ENCODE data around the gene MAP1B. TPM values are rescaled to one million over a fixed set of nuclear protein-coding genes. Genes with fewer than 3 reads are reported as not detected.
"Not testable (repeated sequence)": the region's sequence is repeated elsewhere in the genome, so short reads cannot be mapped to it uniquely, and the experiment has no call there.

Gene MAP1B
- total RNA-seq, 3 donors from 2014 or later: 258 to 2,233 (median 271) TPM

DNA sequence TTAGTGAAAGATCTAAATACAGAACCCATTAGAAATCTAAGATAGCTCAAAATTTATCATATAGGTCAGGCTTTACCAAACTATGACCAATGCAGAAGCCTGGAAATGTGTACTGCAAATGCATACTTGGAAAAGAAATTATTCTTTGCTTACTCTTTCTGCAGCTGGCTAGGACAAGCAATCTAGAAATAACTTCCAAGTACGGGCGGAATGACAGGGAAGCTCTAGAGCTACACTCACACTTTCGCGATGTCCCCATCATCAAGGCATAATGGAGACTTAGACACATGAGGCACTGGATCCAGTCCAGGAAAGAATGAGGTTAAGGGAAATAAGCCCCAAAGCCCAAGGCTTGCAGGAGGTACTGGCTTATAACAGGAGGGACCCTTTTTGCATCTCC lies 22.4 kb upstream of the MAP1B start:
- Histone ChIP-seq H3K4me3 (no peak overlapping the region), H3K4me1 (no peaks in the 10 kb centered on the region), H3K27ac (no peak overlapping the region), H3K9me3 (no peaks in the 10 kb centered on the region), H3K36me3 (no peaks in the 10 kb centered on the region), H3K27me3 (no peaks in the 10 kb centered on the region)
- intact Hi-C loops (cut with DNase I; ENCODE audit: low total_unique reads): no loop called here
- TF ChIP-seq POLR2A (IDR thresholded peaks at IDR 0.05) (no peak), POLR2AphosphoS5 (IDR thresholded peaks at IDR 0.05) (no peak)
- TF ChIP-seq, protein P1, sequence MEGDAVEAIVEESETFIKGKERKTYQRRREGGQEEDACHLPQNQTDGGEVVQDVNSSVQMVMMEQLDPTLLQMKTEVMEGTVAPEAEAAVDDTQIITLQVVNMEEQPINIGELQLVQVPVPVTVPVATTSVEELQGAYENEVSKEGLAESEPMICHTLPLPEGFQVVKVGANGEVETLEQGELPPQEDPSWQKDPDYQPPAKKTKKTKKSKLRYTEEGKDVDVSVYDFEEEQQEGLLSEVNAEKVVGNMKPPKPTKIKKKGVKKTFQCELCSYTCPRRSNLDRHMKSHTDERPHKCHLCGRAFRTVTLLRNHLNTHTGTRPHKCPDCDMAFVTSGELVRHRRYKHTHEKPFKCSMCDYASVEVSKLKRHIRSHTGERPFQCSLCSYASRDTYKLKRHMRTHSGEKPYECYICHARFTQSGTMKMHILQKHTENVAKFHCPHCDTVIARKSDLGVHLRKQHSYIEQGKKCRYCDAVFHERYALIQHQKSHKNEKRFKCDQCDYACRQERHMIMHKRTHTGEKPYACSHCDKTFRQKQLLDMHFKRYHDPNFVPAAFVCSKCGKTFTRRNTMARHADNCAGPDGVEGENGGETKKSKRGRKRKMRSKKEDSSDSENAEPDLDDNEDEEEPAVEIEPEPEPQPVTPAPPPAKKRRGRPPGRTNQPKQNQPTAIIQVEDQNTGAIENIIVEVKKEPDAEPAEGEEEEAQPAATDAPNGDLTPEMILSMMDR (IDR thresholded peaks at IDR 0.05): no peak
- no peak for DNase-seq (ENCODE audit: low spot score in 2 of 2)

DNA sequence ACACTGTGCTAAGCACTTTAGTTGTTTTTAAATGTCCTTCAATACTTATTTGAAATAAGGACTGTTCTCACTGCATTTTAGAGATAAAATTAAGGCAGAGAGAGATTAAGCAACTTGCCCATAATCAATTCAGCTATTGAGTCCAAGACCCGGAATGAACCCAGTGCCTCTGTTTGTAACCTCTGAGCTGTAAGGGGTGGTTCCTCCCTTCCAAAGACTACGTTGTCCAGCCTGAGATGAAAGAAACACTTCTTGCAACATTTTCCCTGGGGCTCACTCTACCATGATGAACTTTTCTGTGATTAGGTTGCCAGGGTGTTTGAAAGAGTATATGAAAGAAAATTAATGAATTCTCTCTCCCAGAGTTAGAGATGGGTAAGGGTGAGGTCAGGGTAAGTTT lies 22.0 kb upstream of the MAP1B start:
- no peak for TF ChIP-seq POLR2AphosphoS5 (IDR thresholded peaks at IDR 0.05)
- TF ChIP-seq, protein P1 (IDR thresholded peaks at IDR 0.05): no peak
- TF ChIP-seq POLR2A (IDR thresholded peaks at IDR 0.05): no peak
- intact Hi-C loops (cut with DNase I; ENCODE audit: low total_unique reads): no loop called here

DNA sequence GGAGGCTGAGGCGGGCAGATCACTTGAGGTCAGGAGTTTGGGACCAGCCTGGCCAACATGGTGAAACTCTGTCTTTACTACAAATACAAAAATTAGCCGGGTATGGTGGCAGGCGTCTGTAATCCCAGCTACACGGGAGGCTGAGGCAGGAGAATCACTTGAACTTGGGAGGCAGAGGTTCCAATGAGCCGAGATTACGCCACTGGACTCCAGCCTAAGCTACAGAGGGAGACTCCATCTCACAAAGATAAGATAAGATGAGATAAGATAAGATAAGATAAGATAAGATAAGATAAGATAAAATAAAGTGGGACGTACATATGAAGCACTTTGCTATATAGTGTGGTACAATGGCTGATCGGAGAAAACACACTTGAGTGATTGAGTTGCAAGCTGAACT lies 17.6 kb upstream of the MAP1B start:
- H3K27me3 ChIP-seq; H3K4me3 ChIP-seq; H3K27ac ChIP-seq; H3K36me3 ChIP-seq; intact Hi-C loops (cut with DNase I; ENCODE audit: low total_unique reads); H3K9me3 ChIP-seq; DNase-seq (ENCODE audit: low spot score in 2 of 2); H3K4me1 ChIP-seq: not testable (repeated sequence)

More for the DNA sequence above, 22.0 kb upstream of the MAP1B start:
- no peak for DNase-seq (ENCODE audit: low spot score in 2 of 2)
- Histone ChIP-seq H3K27ac (no peak overlapping the region), H3K4me3 (no peak overlapping the region), H3K27me3 (no peaks in the 10 kb centered on the region), H3K36me3 (no peaks in the 10 kb centered on the region), H3K4me1 (no peaks in the 10 kb centered on the region), H3K9me3 (no peaks in the 10 kb centered on the region)

DNA sequence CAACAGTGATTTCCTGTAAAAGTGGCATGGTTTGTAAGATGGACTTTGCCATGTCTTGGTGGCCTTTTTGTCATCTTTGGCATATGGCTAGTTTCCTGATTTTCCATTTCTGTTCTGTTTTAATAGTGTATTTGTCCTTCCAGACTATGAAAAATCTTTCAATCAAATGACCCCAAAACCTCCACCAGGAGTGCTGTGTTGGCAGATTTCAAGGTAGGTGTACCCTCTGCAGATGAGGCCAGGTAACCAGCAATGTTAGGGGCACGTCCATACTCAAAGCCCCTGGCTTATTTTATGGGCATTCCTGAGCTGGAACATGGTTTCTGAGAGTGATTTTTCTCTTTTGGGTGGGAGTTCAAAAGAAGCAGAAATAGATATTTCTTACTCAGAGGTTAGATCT lies 15.2 kb upstream of the MAP1B start:
- no peak for DNase-seq (ENCODE audit: low spot score in 2 of 2)
- H3K9me3 ChIP-seq: no peaks in the 10 kb centered on the region
- H3K36me3 ChIP-seq: no peaks in the 10 kb centered on the region
- no peaks in the 10 kb centered on the region for H3K27me3 ChIP-seq
- no peak overlapping the region for H3K27ac ChIP-seq
- intact Hi-C loops (cut with DNase I; ENCODE audit: low total_unique reads): no loop called here
- no peak overlapping the region for H3K4me3 ChIP-seq
- H3K4me1 ChIP-seq: no peaks in the 10 kb centered on the region
- TF ChIP-seq POLR2A (IDR thresholded peaks at IDR 0.05): no peak
- TF ChIP-seq POLR2AphosphoS5 (IDR thresholded peaks at IDR 0.05): no peak
- TF ChIP-seq, protein P1 (IDR thresholded peaks at IDR 0.05): no peak

DNA sequence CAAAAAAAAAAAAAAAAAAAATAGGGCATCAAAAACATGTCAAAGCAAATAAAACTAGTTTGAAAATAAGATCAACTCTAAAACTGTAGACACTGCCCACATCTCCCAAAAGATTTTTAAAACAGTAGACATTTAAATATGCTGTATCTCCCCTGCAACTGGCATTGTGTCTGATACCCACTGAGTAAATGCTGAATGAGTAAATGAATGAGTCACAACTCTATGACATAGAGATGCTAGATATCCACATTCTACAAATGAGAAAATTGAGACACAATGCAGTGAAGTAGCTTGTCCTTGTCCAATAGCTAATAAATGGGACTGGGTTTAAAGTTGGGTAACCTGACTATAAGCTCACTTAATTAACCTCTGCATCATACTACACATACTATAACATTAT lies 14.1 kb upstream of the MAP1B start:
- intact Hi-C loops (cut with DNase I; ENCODE audit: low total_unique reads): no loop called here
- no peaks in the 10 kb centered on the region for H3K27me3 ChIP-seq

More for the DNA sequence above, 14.1 kb upstream of the MAP1B start:
- no peaks in the 10 kb centered on the region for H3K36me3 ChIP-seq
- H3K27ac ChIP-seq: no peak overlapping the region
- no peak for DNase-seq (ENCODE audit: low spot score in 2 of 2)
- H3K4me1 ChIP-seq: no peaks in the 10 kb centered on the region
- H3K4me3 ChIP-seq: no peak overlapping the region
- no peaks in the 10 kb centered on the region for H3K9me3 ChIP-seq
- TF ChIP-seq, protein P1 (IDR thresholded peaks at IDR 0.05): no peak
- TF ChIP-seq POLR2AphosphoS5 (IDR thresholded peaks at IDR 0.05) (no peak), POLR2A (IDR thresholded peaks at IDR 0.05) (no peak)
